Activated CD4-positive, alpha-beta T cell treated with anti-CD3 and anti-CD28 coated beads for 36 hours (primary cell): Measurements from ENCODE around the gene HELZ2. TPM values are rescaled to one million over a fixed set of nuclear protein-coding genes. Genes with fewer than 3 reads are reported as not detected.

Experiments
- ATAC-seq: fragments of 200-7000 bp; cut with Tn5 transposase; one replicate; pipeline ENCODE4 v1.10.0; 2021; ENCODE audit warnings: mild to moderate bottlenecking, moderate library complexity
- CTCF ChIA-PET: fragments of 350-600 bp; sonication (Branson Sonifier 250); formaldehyde crosslinking; loops from one replicate; lab custom pipeline; 2021; ENCODE audit warnings: antibody characterized with exemption; lab: Charles Lee
- POLR2A ChIA-PET: fragments of 350-600 bp; sonication (Branson Sonifier 250); formaldehyde crosslinking; loops from one replicate; lab custom pipeline; 2021; ENCODE audit warnings: antibody characterized with exemption, inconsistent platforms; lab: Charles Lee
- DNase-seq: peaks from one replicate; pipeline ENCODE4 v3.0.0-alpha.2; 2020
- H3K27ac Mint-ChIP-seq: one replicate; pipeline ENCODE4 v1.8.0; 2021; ENCODE audit warnings: mixed read lengths
- H3K27me3 Mint-ChIP-seq: one replicate; pipeline ENCODE4 v1.8.0; 2021; ENCODE audit warnings: mixed read lengths
- H3K36me3 Mint-ChIP-seq: one replicate; pipeline ENCODE4 v1.8.0; 2021; ENCODE audit warnings: low read depth, mixed read lengths
- H3K4me1 Mint-ChIP-seq: one replicate; pipeline ENCODE4 v1.8.0; 2021; ENCODE audit warnings: mixed read lengths
- H3K4me3 Mint-ChIP-seq: one replicate; pipeline ENCODE4 v1.8.0; 2021; ENCODE audit warnings: mild to moderate bottlenecking, moderate library complexity, mixed read lengths
- H3K9me3 Mint-ChIP-seq: one replicate; pipeline ENCODE4 v1.8.0; 2021; ENCODE audit warnings: low read depth, mixed read lengths
- intact Hi-C, 2 experiments: fragments of 100-400 bp; cut with DNase I in 1 of 2; cut with micrococcal nuclease in 1 of 2; formaldehyde crosslinking; loops; one replicate each; pipeline versions ENCODE4 v1.14.2 to v1.15.1; 2022 to 2024; cut with DNase I, micrococcal nuclease
- total RNA-seq, 2 experiments: library from RNA; stranded (reverse); gene quantifications; one replicate each; pipeline ENCODE4 v1.2.3, GENCODE V29; 2021

The HELZ2 gene
- total RNA-seq, 2 experiments from 2014 or later, result 16.1 to 18.7 TPM

DNA sequence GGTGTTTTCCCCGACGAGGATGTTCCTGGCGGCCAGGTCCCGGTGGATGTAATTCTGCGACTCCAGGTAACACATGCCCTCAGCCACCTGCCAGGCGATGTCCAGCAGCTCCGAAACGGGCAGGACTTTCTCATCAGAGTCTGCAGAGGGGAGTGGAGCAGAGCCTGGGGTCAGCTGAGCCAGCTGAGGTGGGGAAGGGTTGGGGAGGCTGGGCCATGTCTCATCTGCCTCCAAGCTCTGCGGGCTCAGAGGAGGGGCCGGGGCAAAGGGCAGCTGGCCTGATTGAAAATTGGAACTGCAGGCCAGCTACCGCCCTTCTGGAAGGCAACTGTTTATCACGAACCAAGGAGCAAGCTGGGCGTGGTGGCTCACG is 43.3 kb downstream of the HELZ2 start:
- peak; percentile 3 for DNase-seq
- CTCF ChIA-PET, result no interaction called here
- POLR2A ChIA-PET, result no interaction called here
- intact Hi-C loops, result loop anchor here in 1 of 2 experiments (10.0 kb wide), 2 partner anchors 334 to 534 kb away; partner anchors contain the start of genes ABHD16B, TCEA2 and TPD52L2
- Mint-ChIP-seq H3K27ac (no peak overlapping the region), H3K27me3 (no peaks in the 10 kb centered on the region), H3K4me3 (no peak overlapping the region), H3K9me3 (no peaks in the 10 kb centered on the region), H3K4me1 (peaks cover 7% of the 10 kb centered on the region), H3K36me3 (no peaks in the 10 kb centered on the region)
- no peak for ATAC-seq

GRCh38 chr20:63529861-63530787 is 43.9 kb downstream of the HELZ2 start:
- DNase-seq (peak; percentile 3), ATAC-seq (no peak)
- no peaks in the 10 kb centered on the region for H3K36me3 Mint-ChIP-seq
- no peaks in the 10 kb centered on the region for H3K27me3 Mint-ChIP-seq
- POLR2A ChIA-PET, result interaction anchor here (0.6 kb wide), 1 partner anchor 16 kb away, joined by 8 read pairs; no protein-coding TSS in a partner anchor
- no peak overlapping the region for H3K27ac Mint-ChIP-seq
- CTCF ChIA-PET, result interaction anchor here (1.2 kb wide), 1 partner anchor 34 kb away, joined by 4 read pairs; no protein-coding TSS in a partner anchor
- no peak overlapping the region for H3K4me3 Mint-ChIP-seq
- intact Hi-C loops, result loop anchor here in 1 of 2 experiments (10.0 kb wide), 2 partner anchors 335 to 535 kb away; partner anchors contain the start of genes ABHD16B, TCEA2 and TPD52L2
- peaks cover 7% of the 10 kb centered on the region for H3K4me1 Mint-ChIP-seq
- H3K9me3 Mint-ChIP-seq, result no peaks in the 10 kb centered on the region

DNA sequence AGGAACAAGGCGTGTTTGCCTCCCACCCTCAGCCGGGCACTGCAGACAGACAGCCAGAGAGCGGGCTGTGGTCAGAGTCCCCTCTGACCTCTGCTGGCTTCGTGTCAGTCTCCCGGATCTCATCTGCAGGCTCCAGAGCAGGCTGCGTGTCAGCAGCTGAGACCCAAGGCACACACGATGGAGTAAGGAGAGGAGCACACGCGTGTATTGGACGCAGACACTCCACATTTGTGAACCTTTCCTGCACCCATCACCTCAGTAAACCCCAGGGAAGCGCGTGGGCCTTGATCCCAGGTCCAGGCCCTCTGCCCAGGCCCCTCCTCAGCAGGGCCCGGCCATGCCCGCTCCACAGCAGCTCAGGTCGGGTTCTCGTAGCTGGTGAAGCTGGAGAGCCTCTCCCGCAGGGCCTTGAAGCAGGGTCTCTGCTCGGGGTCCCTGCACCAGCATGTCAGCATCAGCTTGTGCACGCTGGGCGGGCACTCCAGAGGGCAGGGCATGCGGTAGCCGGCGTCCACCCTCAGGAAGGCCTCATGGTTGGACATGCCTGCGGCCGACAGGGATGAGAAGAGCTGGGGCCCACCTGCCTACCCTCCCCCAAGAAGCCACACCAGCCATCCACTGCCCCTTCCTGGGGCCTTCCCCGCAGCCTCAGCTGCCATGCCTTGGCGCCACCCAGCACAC is 44.7 kb downstream of the HELZ2 start:
- intact Hi-C loops, result no loop called here
- no peak overlapping the region for H3K27ac Mint-ChIP-seq
- H3K9me3 Mint-ChIP-seq, result no peaks in the 10 kb centered on the region
- H3K4me3 Mint-ChIP-seq, result no peak overlapping the region
- no peak for ATAC-seq
- H3K4me1 Mint-ChIP-seq, result peaks cover 7% of the 10 kb centered on the region
- H3K36me3 Mint-ChIP-seq, result peaks cover 2% of the 10 kb centered on the region
- no peak for DNase-seq
- ChIA-PET POLR2A (interaction anchor here (0.6 kb wide), 1 partner anchor 17 kb away, joined by 8 read pairs; no protein-coding TSS in a partner anchor), CTCF (interaction anchor here (1.2 to 1.8 kb wide), 2 partner anchors 9 to 33 kb away, joined by 4 to 6 read pairs; no protein-coding TSS in a partner anchor)
- H3K27me3 Mint-ChIP-seq, result no peaks in the 10 kb centered on the region

DNA sequence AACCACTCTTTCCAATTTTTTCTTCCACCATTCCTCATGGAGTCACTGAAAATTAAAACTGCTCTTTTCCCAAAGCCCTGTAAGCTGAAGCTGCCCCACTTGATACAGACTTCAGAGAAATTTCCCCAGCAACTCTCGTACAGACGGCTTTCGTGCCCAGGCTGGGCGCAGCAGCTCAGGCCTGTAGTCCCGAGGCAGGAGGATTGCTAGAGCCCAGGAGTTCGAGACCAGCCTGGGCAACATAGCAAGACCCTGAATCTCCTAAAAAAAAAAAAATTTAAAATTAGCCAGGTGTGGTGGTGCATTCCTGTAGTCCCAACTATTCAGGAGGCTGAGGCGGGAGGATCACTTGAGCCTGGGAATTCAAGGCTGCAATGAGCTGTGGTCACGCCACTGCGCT is 46.9 kb downstream of the HELZ2 start:
- no peak overlapping the region for H3K4me3 Mint-ChIP-seq
- ChIA-PET CTCF (interaction anchor here (0.8 kb wide), 1 partner anchor 15 kb away, joined by 4 read pairs; no protein-coding TSS in a partner anchor), POLR2A (no interaction called here)
- no peak for DNase-seq
- H3K4me1 Mint-ChIP-seq, result peaks cover 10% of the 10 kb centered on the region
- H3K9me3 Mint-ChIP-seq, result peaks cover 4% of the 10 kb centered on the region
- H3K27ac Mint-ChIP-seq, result no peak overlapping the region
- intact Hi-C loops, result no loop called here
- no peak for ATAC-seq
- H3K36me3 Mint-ChIP-seq, result peaks cover 22% of the 10 kb centered on the region
- no peaks in the 10 kb centered on the region for H3K27me3 Mint-ChIP-seq

- no peak for ATAC-seq
- peaks cover 29% of the 10 kb centered on the region for H3K36me3 Mint-ChIP-seq
- CTCF ChIA-PET, result no interaction called here
- POLR2A ChIA-PET, result no interaction called here
- H3K27me3 Mint-ChIP-seq, result no peaks in the 10 kb centered on the region
- peaks cover 14% of the 10 kb centered on the region for H3K4me1 Mint-ChIP-seq
- DNase-seq, result no peak
- H3K4me3 Mint-ChIP-seq, result no peak overlapping the region
- H3K9me3 Mint-ChIP-seq, result peaks cover 4% of the 10 kb centered on the region
- H3K27ac Mint-ChIP-seq, result no peak overlapping the region
- intact Hi-C loops, result no loop called here
These were observed 48.1 kb downstream of the HELZ2 start for GRCh38 chr20:63525971-63526370.

GRCh38 chr20:63525185-63525584 is 48.9 kb downstream of the HELZ2 start:
- no peak for ATAC-seq
- Mint-ChIP-seq H3K27me3 (no peaks in the 10 kb centered on the region), H3K36me3 (peaks cover 29% of the 10 kb centered on the region), H3K9me3 (peaks cover 4% of the 10 kb centered on the region), H3K4me3 (no peak overlapping the region), H3K27ac (no peak overlapping the region), H3K4me1 (peaks cover 14% of the 10 kb centered on the region)
- ChIA-PET POLR2A (no interaction called here), CTCF (interaction anchor here (0.8 kb wide), 1 partner anchor 12 kb away, joined by 3 read pairs; the partner anchor contains the start of gene PTK6)
- intact Hi-C loops, result no loop called here
- no peak for DNase-seq

Other genes with a start within 250 kb of the HELZ2 start
- not detected for gene CHRNA4, start 212.9 kb downstream of the HELZ2 start, total RNA-seq
- not detected for gene KCNQ2, start 101.6 kb downstream of the HELZ2 start, total RNA-seq
- under 1 TPM; 0.69 to 0.81 TPM for gene EEF1A2, start 75.2 kb downstream of the HELZ2 start, total RNA-seq
- gene PPDPF, start 53.5 kb downstream of the HELZ2 start, total RNA-seq, result 100 to 1,000 TPM; 119 to 133 TPM
- under 1 TPM; 0.25 to 0.48 TPM for gene PTK6, start 36.9 kb downstream of the HELZ2 start, total RNA-seq
- gene SRMS, start 26.5 kb downstream of the HELZ2 start, total RNA-seq, result not detected
- under 1 TPM; 0.18 to 0.27 TPM for gene FNDC11, start 20.1 kb downstream of the HELZ2 start, total RNA-seq
- 10 to 100 TPM; 14.0 to 14.1 TPM for gene GMEB2, start 52.9 kb upstream of the HELZ2 start, total RNA-seq
- 10 to 100 TPM; 15.4 to 17.6 TPM for gene STMN3, start 79.2 kb upstream of the HELZ2 start, total RNA-seq
- 10 to 100 TPM; 44.5 to 44.7 TPM for gene RTEL1, start 84.1 kb upstream of the HELZ2 start, total RNA-seq
- gene TNFRSF6B, start 122.4 kb upstream of the HELZ2 start, total RNA-seq, result 1 to 10 TPM in 1 of 2 experiments, under 1 TPM in 1; 0.21 to 1.7 TPM
- 10 to 100 TPM; 36.4 to 52.0 TPM for gene ARFRP1, start 133.7 kb upstream of the HELZ2 start, total RNA-seq
- gene ZGPAT, start 133.8 kb upstream of the HELZ2 start, total RNA-seq, result 10 to 100 TPM; 15.3 to 21.9 TPM
- gene LIME1, start 162.4 kb upstream of the HELZ2 start, total RNA-seq, result 10 to 100 TPM in 1 of 2 experiments, 1 to 10 TPM in 1; 7.3 to 10.2 TPM
- 10 to 100 TPM; 30.9 to 34.9 TPM for gene SLC2A4RG, start 165.5 kb upstream of the HELZ2 start, total RNA-seq